HT-29 (cell line): ENCODE measurements around the gene CD38. TPM values are rescaled to one million over a fixed set of nuclear protein-coding genes. Genes with fewer than 3 reads are reported as not detected.
"Not testable (repeated sequence)": the region's sequence is repeated elsewhere in the genome, so short reads cannot be mapped to it uniquely, and the experiment has no call there.

ENCODE experiments used
- DNase-seq: peaks from one replicate; pipeline ENCODE4 v3.0.0-alpha.2; 2015; ENCODE audit warnings: low spot score
- total RNA-seq: library from RNA; depleted of rRNA; stranded (reverse); fragments of >200 nt; shearing (Covaris generic); gene quantifications from 2 replicates; pipeline ENCODE4 v1.2.3, GENCODE V29; 2014

CD38 gene
- total RNA-seq, 1 experiment from 2014 or later, result not detected

- DNase-seq, result no peak
These were observed 19.2 kb downstream of the CD38 start for GRCh38 chr4:15797320-15797719.

- no peak for DNase-seq
These were observed 21.0 kb downstream of the CD38 start for GRCh38 chr4:15799141-15799540.

- no peak for DNase-seq
These were observed 21.6 kb downstream of the CD38 start for GRCh38 chr4:15799701-15800100.

- DNase-seq, result not testable (repeated sequence)
These were observed 24.4 kb downstream of the CD38 start for GRCh38 chr4:15802497-15802896.

- DNase-seq, result peak; percentile 83
These were observed 27.7 kb downstream of the CD38 start for GRCh38 chr4:15805583-15806517.

GRCh38 chr4:15809058-15809457 lies 30.9 kb downstream of the CD38 start:
- no peak for DNase-seq

- no peak for DNase-seq
These were observed 31.3 kb downstream of the CD38 start for GRCh38 chr4:15809466-15809865.

GRCh38 chr4:15811703-15812337 lies 33.7 kb downstream of the CD38 start:
- DNase-seq, result peak; percentile 83

GRCh38 chr4:15832523-15833451 lies 54.7 kb downstream of the CD38 start:
- no peak for DNase-seq

GRCh38 chr4:15833801-15834200 lies 55.7 kb downstream of the CD38 start:
- no peak for DNase-seq

GRCh38 chr4:15836362-15836761 lies 58.2 kb downstream of the CD38 start:
- peak; percentile 56 for DNase-seq

GRCh38 chr4:15837591-15837990 lies 59.5 kb downstream of the CD38 start:
- no peak for DNase-seq

GRCh38 chr4:15841194-15841730 lies 63.1 kb downstream of the CD38 start:
- not testable (repeated sequence) for DNase-seq

GRCh38 chr4:15847746-15848145 lies 69.6 kb downstream of the CD38 start:
- no peak for DNase-seq

- DNase-seq, result no peak
These were observed 70.2 kb downstream of the CD38 start for GRCh38 chr4:15848191-15848842.

GRCh38 chr4:15851969-15852368 lies 73.8 kb downstream of the CD38 start:
- DNase-seq, result no peak

GRCh38 chr4:15852524-15852923 lies 74.4 kb downstream of the CD38 start:
- DNase-seq, result no peak

- DNase-seq, result no peak
These were observed 75.2 kb downstream of the CD38 start for GRCh38 chr4:15853345-15853744.

GRCh38 chr4:15855804-15856475 lies 77.8 kb downstream of the CD38 start:
- DNase-seq, result no peak

GRCh38 chr4:15861198-15861597 lies 83.1 kb downstream of the CD38 start:
- DNase-seq, result not testable (repeated sequence)
